ENCODE measurements around the gene WDFY4.

The WDFY4 gene

GRCh38 chr10:48683424-48683823 is 1.2 kb upstream of the WDFY4 start:
- no peaks in the 10 kb centered on the region for H3K9me2 ChIP-seq (replicated peaks; ENCODE audit: insufficient read depth, low read length)
- H3K27ac ChIP-seq (ENCODE audit: low read depth, low read length) = peak overlapping the region; percentile 88
- no peak for TF ChIP-seq EZH2phosphoT487 (conservative IDR thresholded peaks at IDR 0.05; ENCODE audit: low read length)
- TF ChIP-seq, protein P1, sequence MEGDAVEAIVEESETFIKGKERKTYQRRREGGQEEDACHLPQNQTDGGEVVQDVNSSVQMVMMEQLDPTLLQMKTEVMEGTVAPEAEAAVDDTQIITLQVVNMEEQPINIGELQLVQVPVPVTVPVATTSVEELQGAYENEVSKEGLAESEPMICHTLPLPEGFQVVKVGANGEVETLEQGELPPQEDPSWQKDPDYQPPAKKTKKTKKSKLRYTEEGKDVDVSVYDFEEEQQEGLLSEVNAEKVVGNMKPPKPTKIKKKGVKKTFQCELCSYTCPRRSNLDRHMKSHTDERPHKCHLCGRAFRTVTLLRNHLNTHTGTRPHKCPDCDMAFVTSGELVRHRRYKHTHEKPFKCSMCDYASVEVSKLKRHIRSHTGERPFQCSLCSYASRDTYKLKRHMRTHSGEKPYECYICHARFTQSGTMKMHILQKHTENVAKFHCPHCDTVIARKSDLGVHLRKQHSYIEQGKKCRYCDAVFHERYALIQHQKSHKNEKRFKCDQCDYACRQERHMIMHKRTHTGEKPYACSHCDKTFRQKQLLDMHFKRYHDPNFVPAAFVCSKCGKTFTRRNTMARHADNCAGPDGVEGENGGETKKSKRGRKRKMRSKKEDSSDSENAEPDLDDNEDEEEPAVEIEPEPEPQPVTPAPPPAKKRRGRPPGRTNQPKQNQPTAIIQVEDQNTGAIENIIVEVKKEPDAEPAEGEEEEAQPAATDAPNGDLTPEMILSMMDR (IDR thresholded peaks at IDR 0.05; ENCODE audit: insufficient read depth, low read length, poor library complexity, severe bottlenecking) = no peak
- H3K27me3 ChIP-seq (ENCODE audit: low read length) = no peaks in the 10 kb centered on the region
- peaks cover 52% of the 10 kb centered on the region for H3F3A ChIP-seq (ENCODE audit: insufficient read depth)
- no peak overlapping the region for H3K4me3 ChIP-seq (ENCODE audit: insufficient read depth, low read length, poor library complexity, severe bottlenecking)
- H2AFZ ChIP-seq (ENCODE audit: low read depth, low read length, severe bottlenecking) = no peak overlapping the region
- no peaks in the 10 kb centered on the region for H3K36me3 ChIP-seq (ENCODE audit: low read length)
- H3K9ac ChIP-seq (ENCODE audit: low read length) = peak overlapping the region; percentile 79; the same call in 1 of the 2 replicates
- no peaks in the 10 kb centered on the region for H4K20me1 ChIP-seq (ENCODE audit: low read depth, low read length)
- H3K9me3 ChIP-seq (ENCODE audit: insufficient read depth, low read length) = no peaks in the 10 kb centered on the region
- peak overlapping the region; percentile 100 for H3K4me2 ChIP-seq (ENCODE audit: low read depth, low read length, poor library complexity, severe bottlenecking)
- H3K79me2 ChIP-seq (ENCODE audit: insufficient read depth, low read length) = peaks cover 30% of the 10 kb centered on the region

DNA sequence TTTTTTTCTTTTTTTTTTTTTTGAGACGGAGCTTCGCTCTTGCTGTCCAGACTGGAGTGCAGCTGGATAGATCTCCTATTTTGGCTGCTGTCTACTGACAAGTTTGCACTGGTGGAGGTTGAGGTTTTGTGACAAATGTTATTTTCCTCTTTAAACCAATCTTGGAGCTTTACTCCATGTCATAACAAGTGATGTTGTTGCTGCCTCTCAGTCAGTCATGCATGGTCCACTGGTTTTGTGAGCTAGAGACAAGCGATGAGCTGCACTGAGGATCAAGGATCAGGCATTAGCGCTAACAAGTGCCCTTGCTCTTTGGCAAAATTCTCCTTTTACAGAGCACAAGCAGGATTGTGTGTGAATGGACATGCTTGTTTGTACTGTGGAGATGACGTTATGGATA is 805 bp upstream of the WDFY4 start:
- no peaks in the 10 kb centered on the region for H3K9me2 ChIP-seq (replicated peaks; ENCODE audit: insufficient read depth, low read length)
- H3K9me3 ChIP-seq (ENCODE audit: insufficient read depth, low read length) = no peaks in the 10 kb centered on the region
- peak overlapping the region; percentile 88 for H3K27ac ChIP-seq (ENCODE audit: low read depth, low read length)
- no peaks in the 10 kb centered on the region for H4K20me1 ChIP-seq (ENCODE audit: low read depth, low read length)
- H3K36me3 ChIP-seq (ENCODE audit: low read length) = no peaks in the 10 kb centered on the region
- H3F3A ChIP-seq (ENCODE audit: insufficient read depth) = peaks cover 49% of the 10 kb centered on the region
- H2AFZ ChIP-seq (ENCODE audit: low read depth, low read length, severe bottlenecking) = peak overlapping the region; percentile 23
- peak overlapping the region; percentile 79 for H3K9ac ChIP-seq (ENCODE audit: low read length)
- no peaks in the 10 kb centered on the region for H3K27me3 ChIP-seq (ENCODE audit: low read length)
- no peak for TF ChIP-seq EZH2phosphoT487 (conservative IDR thresholded peaks at IDR 0.05; ENCODE audit: low read length)
- TF ChIP-seq, protein P1 (IDR thresholded peaks at IDR 0.05; ENCODE audit: insufficient read depth, low read length, poor library complexity, severe bottlenecking) = no peak
- H3K4me3 ChIP-seq (ENCODE audit: insufficient read depth, low read length, poor library complexity, severe bottlenecking) = peak overlapping the region; percentile 63
- H3K79me2 ChIP-seq (ENCODE audit: insufficient read depth, low read length) = peaks cover 35% of the 10 kb centered on the region
- H3K4me2 ChIP-seq (ENCODE audit: low read depth, low read length, poor library complexity, severe bottlenecking) = peak overlapping the region; percentile 100

DNA sequence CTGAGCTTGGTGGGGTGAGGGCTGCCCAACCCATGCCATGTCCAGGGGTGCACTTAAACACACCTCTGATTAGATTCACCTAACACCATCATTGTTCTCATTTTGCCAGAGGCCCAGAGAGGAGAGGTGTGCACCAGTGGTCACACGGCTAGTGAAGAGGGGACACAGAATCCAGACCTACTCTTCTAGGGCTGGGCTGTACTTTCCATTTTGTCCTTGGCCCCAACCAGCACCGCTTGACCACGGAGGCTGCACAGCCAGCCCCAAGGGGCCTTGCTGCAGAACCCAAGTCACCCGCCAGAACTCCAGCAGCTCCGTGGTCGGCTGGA is 246 bp upstream of the WDFY4 start:
- H3K36me3 ChIP-seq (ENCODE audit: low read length) = peaks cover under 1% of the 10 kb centered on the region; the same call in 1 of the 2 replicates
- H3K9me2 ChIP-seq (replicated peaks; ENCODE audit: insufficient read depth, low read length) = no peaks in the 10 kb centered on the region
- no peaks in the 10 kb centered on the region for H3K9me3 ChIP-seq (ENCODE audit: insufficient read depth, low read length)
- H3K9ac ChIP-seq (ENCODE audit: low read length) = peak overlapping the region; percentile 79
- H3F3A ChIP-seq (ENCODE audit: insufficient read depth) = peaks cover 47% of the 10 kb centered on the region
- H3K4me3 ChIP-seq (ENCODE audit: insufficient read depth, low read length, poor library complexity, severe bottlenecking) = peak overlapping the region; percentile 63
- peak overlapping the region; percentile 100 for H3K4me2 ChIP-seq (ENCODE audit: low read depth, low read length, poor library complexity, severe bottlenecking)
- peak overlapping the region; percentile 23 for H2AFZ ChIP-seq (ENCODE audit: low read depth, low read length, severe bottlenecking)
- H3K79me2 ChIP-seq (ENCODE audit: insufficient read depth, low read length) = peaks cover 40% of the 10 kb centered on the region
- TF ChIP-seq, protein P1 (IDR thresholded peaks at IDR 0.05; ENCODE audit: insufficient read depth, low read length, poor library complexity, severe bottlenecking) = no peak
- TF ChIP-seq EZH2phosphoT487 (conservative IDR thresholded peaks at IDR 0.05; ENCODE audit: low read length) = no peak
- H4K20me1 ChIP-seq (ENCODE audit: low read depth, low read length) = no peaks in the 10 kb centered on the region
- no peaks in the 10 kb centered on the region for H3K27me3 ChIP-seq (ENCODE audit: low read length)
- peak overlapping the region; percentile 88 for H3K27ac ChIP-seq (ENCODE audit: low read depth, low read length)
